Cortex of kidney (tissue), 1 donor: Measurements from ENCODE around the gene BIVM.

Experiments
- DNase-seq: peaks from one replicate; lab custom pipeline; 2025; lab: John Stamatoyannopoulos, UW

Gene BIVM

GRCh38 chr13:102788683-102789082 lies 10.2 kb upstream of the BIVM start:
- no peak for DNase-seq

DNA sequence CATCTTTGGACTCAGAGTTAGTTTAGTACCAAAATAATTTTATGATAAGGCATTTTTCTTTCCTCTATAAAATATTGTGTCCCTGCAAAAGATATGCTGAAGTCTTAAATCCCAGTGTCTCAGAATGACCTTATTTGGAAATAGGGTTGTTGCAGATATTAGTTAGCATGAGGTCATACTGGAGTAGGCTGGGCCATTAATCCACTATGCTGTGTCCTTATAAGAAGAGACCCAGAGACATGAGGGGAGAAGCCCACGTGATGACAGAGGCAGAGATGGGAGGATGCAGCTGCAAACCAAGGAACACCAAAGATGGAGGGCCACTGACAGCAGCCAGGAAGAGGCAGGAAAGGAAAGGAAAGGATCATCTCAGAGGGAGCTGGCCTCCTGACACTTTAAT lies 6.5 kb upstream of the BIVM start:
- no peak for DNase-seq

- no peak for DNase-seq
Measured at GRCh38 chr13:102793611-102794355, 5.1 kb upstream of the BIVM start.

DNA sequence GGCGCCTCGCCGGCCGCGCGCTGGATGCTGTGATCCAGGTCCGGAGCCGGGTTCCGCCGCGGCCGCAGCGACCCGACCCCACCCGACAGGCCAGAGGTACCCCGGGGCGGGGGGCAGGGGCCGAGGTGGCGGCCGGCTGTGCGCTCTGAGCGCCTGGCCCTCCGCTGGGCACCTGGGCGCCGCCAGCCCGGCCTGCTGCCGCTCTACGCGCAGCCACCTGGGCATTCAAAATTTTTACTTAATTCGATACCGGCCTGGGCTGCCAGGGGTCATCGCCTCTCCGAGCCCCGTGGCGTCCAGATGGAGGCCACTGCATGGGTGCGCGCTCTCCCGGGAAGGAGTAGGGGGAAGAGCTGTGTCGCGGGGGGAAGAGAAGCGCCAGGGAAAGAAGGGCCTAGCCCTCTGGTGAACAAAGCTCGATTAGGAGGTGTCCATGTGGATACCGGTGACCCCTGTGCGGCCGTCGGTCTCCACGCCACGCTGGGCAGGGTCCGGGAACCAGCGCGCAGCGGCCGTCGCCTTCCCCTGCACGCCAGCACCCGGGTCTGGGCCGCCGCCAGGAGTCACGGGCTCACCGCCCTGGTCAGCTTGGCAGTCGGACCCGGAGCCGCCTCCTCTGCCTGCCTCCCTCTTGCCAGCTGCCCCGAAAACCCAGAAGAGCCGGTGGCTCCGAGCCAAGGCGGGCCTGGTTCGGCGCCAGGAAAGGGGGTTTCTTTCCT lies 666 bp downstream of the BIVM start:
- DNase-seq, result no peak

GRCh38 chr13:102800145-102801041 lies 1.5 kb downstream of the BIVM start:
- no peak for DNase-seq

GRCh38 chr13:102805680-102806079 lies 6.8 kb downstream of the BIVM start:
- DNase-seq, result no peak

- DNase-seq, result no peak
Measured at GRCh38 chr13:102807699-102808098, 8.8 kb downstream of the BIVM start.

GRCh38 chr13:102812611-102813287 lies 13.8 kb downstream of the BIVM start:
- DNase-seq, result no peak

- DNase-seq, result no peak
Measured at GRCh38 chr13:102814025-102814607, 15.2 kb downstream of the BIVM start.

- DNase-seq, result no peak
Measured at GRCh38 chr13:102814793-102815192, 15.9 kb downstream of the BIVM start.

DNA sequence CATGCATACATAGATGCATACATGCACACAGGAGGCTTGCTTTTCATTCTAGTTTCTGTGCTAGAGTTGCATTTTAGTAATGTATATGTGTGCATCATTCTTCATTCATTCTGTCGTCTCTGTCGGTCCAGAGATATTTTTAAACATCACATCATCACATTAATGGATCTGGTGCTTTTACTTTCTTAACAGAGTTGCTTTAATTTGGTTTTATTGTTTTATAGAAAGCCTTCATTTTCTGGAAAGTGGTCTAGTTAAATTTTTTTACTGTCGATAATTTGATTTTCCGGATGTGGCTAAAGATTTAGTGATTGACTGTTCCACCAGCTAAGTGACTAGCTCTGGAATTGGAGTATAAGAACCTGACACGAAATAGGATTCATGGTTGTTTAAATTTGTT lies 16.9 kb downstream of the BIVM start:
- DNase-seq, result no peak

DNA sequence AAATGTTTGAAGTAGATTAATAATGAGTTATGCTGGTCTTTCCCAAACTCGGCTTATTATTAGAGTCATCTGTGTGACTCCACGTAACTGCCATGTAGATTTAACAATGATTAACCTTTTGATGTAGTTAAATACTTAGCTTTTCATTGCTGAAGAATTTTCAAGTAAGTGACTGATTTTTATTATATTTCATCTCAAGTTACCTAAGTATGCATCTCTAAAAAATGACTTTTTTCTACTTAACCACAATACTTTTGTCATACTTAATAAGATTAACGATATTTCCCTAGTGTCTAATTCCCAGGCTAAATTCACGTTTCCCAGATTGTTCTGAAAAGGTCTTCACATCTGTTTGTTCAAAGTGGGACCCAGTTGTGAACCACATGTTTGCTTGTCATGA lies 17.8 kb downstream of the BIVM start:
- no peak for DNase-seq

GRCh38 chr13:102817241-102817640 lies 18.3 kb downstream of the BIVM start:
- DNase-seq, result no peak

DNA sequence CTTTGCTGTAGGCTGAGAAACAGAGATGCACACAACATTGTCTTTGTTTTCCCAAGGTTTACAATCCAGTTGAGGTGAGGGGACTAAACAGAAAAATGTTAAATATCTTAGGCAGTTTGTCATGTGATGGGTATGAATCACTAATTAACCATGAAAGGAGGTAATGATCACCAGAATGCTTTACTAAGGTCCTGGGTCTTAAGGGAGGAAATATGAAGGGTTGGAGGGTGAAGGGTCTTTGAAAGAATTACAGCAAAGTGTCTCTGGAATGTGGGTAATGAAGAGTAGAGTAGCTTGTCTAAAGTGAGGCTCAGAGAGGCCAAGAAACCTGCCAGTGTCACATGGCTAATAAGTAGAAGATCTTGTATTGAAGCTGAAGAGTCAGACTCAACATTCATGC lies 19.0 kb downstream of the BIVM start:
- no peak for DNase-seq

DNA sequence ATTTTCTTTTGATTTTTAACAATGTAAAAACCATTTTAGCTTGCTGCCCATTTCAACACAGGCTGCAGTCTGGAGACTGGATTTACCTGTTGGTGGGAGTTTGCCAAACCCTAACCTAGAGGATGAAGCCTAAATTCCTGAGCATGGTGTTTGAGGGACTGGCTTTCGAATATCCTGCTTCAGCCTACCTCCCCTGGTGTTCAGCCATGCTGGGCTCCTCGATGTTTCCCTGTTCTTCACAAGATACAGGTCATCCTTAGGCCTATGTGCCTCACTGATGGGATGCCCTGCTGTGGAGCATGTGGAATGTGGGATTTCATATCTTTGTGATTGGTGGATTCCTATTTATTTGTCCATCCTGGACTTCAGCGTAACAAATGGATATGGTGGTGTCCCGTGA lies 26.5 kb downstream of the BIVM start:
- DNase-seq, result no peak

- no peak for DNase-seq
Measured at GRCh38 chr13:102825921-102826706, 27.2 kb downstream of the BIVM start.

DNA sequence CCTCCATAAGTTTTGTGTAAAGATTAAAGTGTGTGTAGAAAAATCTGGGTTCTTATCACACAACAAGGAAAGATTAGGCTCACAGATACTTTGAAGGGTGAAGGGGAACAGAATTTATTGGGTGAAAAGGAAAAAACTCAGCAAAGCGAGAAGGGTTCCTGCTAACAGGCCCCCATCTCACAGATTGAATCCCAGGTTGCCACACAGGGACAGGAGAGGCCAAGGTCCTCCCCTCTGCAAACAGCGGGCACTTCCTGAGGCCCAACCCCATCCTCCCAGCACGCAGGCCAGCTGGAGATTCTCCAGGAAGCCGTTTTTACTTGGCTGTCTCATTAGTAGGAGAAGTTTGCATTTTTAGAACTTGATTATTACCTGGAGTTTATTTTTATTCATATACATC lies 31.7 kb downstream of the BIVM start:
- DNase-seq, result no peak

DNA sequence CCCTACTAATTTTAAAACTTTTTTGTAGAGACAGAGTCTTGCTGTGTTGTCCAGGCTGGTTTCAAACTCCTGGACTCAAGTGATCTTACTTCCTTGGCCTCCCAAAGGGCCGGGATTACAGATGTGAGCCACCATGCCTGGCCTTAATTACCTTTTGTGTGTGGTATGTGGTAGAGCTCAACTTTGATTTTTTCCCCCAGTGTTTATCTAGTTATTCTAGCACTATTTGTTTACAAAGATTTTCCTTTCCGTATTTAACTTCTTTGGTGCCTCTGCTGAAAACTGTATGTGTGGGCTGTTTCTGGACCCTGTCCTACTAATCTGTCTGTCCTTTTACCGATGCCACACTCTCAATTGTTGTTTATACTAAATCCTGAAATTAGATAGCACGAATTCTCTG lies 37.6 kb downstream of the BIVM start:
- DNase-seq, result no peak

GRCh38 chr13:102838273-102838672 lies 39.4 kb downstream of the BIVM start:
- DNase-seq, result no peak

DNA sequence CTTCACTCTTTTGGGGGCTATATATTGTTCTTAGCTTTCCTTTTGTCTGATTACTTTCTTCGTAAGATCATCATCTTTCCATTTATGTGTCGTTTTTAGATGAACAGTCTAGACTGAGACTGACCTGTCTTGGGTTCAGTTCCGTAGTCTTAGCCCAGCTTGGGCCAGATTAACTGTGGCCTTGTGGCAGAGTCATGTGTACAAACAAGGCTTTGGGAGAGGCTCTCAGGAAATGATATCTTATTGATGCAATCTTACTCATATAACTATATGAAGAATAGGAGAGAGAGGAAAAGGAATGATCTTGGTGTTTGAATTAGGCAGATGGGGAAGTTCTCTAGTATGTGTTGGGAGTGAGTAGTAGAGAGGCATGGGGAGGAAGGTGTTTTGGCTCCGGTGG lies 40.1 kb downstream of the BIVM start:
- no peak for DNase-seq

DNA sequence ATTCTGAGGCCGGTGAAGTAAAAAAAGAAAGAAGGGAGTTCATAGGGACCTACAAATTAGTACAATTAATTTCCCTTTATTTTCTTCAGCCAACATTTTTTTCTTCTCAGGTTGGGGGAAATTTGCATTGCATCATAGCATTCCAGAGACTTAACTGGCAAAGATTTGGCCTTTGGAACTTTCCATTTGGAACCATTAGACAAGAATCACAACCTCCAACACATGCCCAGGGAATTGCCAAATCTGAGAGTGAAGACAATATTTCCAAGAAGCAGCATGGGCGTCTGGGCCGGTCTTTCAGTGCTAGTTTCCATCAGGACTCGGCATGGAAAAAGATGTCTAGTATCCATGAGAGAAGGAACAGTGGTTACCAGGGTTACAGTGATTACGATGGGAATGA lies 40.5 kb downstream of the BIVM start:
- no peak for DNase-seq
